ENCODE data around the gene MGST1.

- TF ChIP-seq EZH2 (IDR thresholded peaks at IDR 0.05; ENCODE audit: borderline replicate concordance, low read depth, low read length, severe bottlenecking), result no peak
- TF ChIP-seq CTCF (IDR thresholded peaks at IDR 0.05; ENCODE audit: borderline replicate concordance, extremely low read depth, low read length, poor library complexity, severe bottlenecking), result no peak
These were observed 43.5 kb upstream of the MGST1 start for GRCh38 chr12:16303939-16304338.
